CD14-positive monocyte (primary cell): ENCODE measurements around the gene OR2T35. TPM values are rescaled to one million over a fixed set of nuclear protein-coding genes. Genes with fewer than 3 reads are reported as not detected.

Experiments
- DNase-seq, 3 donors: peaks; one replicate each; pipeline ENCODE4 v3.0.0-alpha.2; 2011 to 2022
- H2AFZ ChIP-seq: 2 replicates; pipeline ENCODE4 v1.6.0; 2012; ENCODE audit warnings: mild to moderate bottlenecking, low read depth, low read length, inconsistent platforms; ENCODE audit not compliant: insufficient read depth, poor library complexity, severe bottlenecking
- H3K27ac ChIP-seq, 2 donors: 1 replicate in 1 of 2; 2 replicates in 1 of 2; pipeline ENCODE4 v1.5.1; 2012 to 2013; ENCODE audit warnings: low read length in 2 of 2, control low read depth in 1 of 2, inconsistent platforms in 1 of 2, low read depth in 1 of 2, mild to moderate bottlenecking in 1 of 2
- H3K27me3 ChIP-seq, 2 donors: one replicate each; pipeline versions ENCODE4 v1.6.0 to v1.6.1; 2011 to 2013; ENCODE audit warnings: low read length in 2 of 2; ENCODE audit not compliant: control insufficient read depth in 2 of 2, insufficient read depth in 2 of 2
- H3K36me3 ChIP-seq, 2 donors: replicated peaks in 1 of 2; 1 replicate in 1 of 2; 2 replicates in 1 of 2; pipeline versions ENCODE4 v1.5.1 to v1.6.1; 2012 to 2013; ENCODE audit warnings: low read length in 2 of 2, control low read depth in 1 of 2, inconsistent platforms in 1 of 2, mild to moderate bottlenecking in 1 of 2; ENCODE audit not compliant: insufficient read depth in 2 of 2, control insufficient read depth in 1 of 2
- H3K4me1 ChIP-seq, 2 donors: 1 replicate in 1 of 2; 2 replicates in 1 of 2; pipeline versions ENCODE4 v1.5.1 to v1.6.1; 2012 to 2013; ENCODE audit warnings: low read length in 2 of 2, control low read depth in 1 of 2, inconsistent platforms in 1 of 2, mild to moderate bottlenecking in 1 of 2, moderate library complexity in 1 of 2; ENCODE audit not compliant: insufficient read depth in 2 of 2, control insufficient read depth in 1 of 2
- H3K4me2 ChIP-seq: replicated peaks from 2 replicates; pipeline ENCODE3; 2012; ENCODE audit warnings: low read length, moderate library complexity, mild to moderate bottlenecking; ENCODE audit not compliant: poor library complexity, severe bottlenecking; ENCODE audit errors: extremely low read depth
- H3K4me3 ChIP-seq, 3 experiments: fragments of 200-600 bp in 1 of 3; sonication (generic) in 1 of 3; replicated peaks in 1 of 3; 1 replicate in 2 of 3; 2 replicates in 1 of 3; pipeline ENCODE4 v1.5.1; 2011 to 2013; ENCODE audit warnings: low read length in 3 of 3, mild to moderate bottlenecking in 3 of 3, control low read depth in 2 of 3, low read depth in 2 of 3, inconsistent platforms in 1 of 3, moderate library complexity in 1 of 3
- H3K79me2 ChIP-seq: 2 replicates; pipeline ENCODE4 v1.6.0; 2012; ENCODE audit warnings: mild to moderate bottlenecking, control low read depth, inconsistent platforms, low read length, moderate library complexity; ENCODE audit not compliant: insufficient read depth
- H3K9ac ChIP-seq: 2 replicates; pipeline ENCODE4 v1.6.0; 2017; ENCODE audit warnings: low read length, mild to moderate bottlenecking; ENCODE audit not compliant: insufficient read depth, poor library complexity, severe bottlenecking
- H3K9me3 ChIP-seq, 2 donors: replicated peaks in 1 of 2; 1 replicate in 1 of 2; 2 replicates in 1 of 2; pipeline versions ENCODE4 v1.5.1 to v1.6.1; 2012 to 2013; ENCODE audit warnings: low read length in 2 of 2, control low read depth in 1 of 2; ENCODE audit not compliant: control insufficient read depth in 1 of 2, insufficient read depth in 1 of 2
- H4K20me1 ChIP-seq: 2 replicates; pipeline ENCODE4 v1.6.0; 2012; ENCODE audit warnings: mild to moderate bottlenecking, low read length, control low read depth, moderate library complexity; ENCODE audit not compliant: insufficient read depth
- H3K27ac Mint-ChIP-seq, 7 donors: one replicate each; pipeline ENCODE4 v1.8.0; 2020; ENCODE audit warnings: mild to moderate bottlenecking in 7 of 7, mixed read lengths in 7 of 7, moderate library complexity in 6 of 7, inconsistent platforms in 2 of 7
- H3K27me3 Mint-ChIP-seq, 3 donors: one replicate each; pipeline ENCODE4 v1.8.0; 2021 to 2022; ENCODE audit warnings: low read depth in 3 of 3, mild to moderate bottlenecking in 3 of 3, mixed read lengths in 3 of 3, moderate library complexity in 3 of 3, inconsistent platforms in 1 of 3
- H3K36me3 Mint-ChIP-seq, 2 donors: one replicate each; pipeline ENCODE4 v1.8.0; 2020; ENCODE audit warnings: mixed read lengths in 2 of 2, inconsistent platforms in 1 of 2, mild to moderate bottlenecking in 1 of 2
- H3K4me1 Mint-ChIP-seq: one replicate; pipeline ENCODE4 v1.8.0; 2020; ENCODE audit warnings: mild to moderate bottlenecking, mixed read lengths
- H3K4me3 Mint-ChIP-seq, 2 donors: one replicate each; pipeline ENCODE4 v1.8.0; 2020; ENCODE audit warnings: mild to moderate bottlenecking in 2 of 2, mixed read lengths in 2 of 2, moderate library complexity in 1 of 2
- H3K9me3 Mint-ChIP-seq, 7 donors: one replicate each; pipeline ENCODE4 v1.8.0; 2020 to 2022; ENCODE audit warnings: mixed read lengths in 7 of 7, mild to moderate bottlenecking in 6 of 7, moderate library complexity in 6 of 7, inconsistent platforms in 2 of 7
- WGBS: methylation state at CpG from one replicate; pipeline ENCODE4 v1.1.5; 2013; ENCODE audit warnings: missing lambda C conversion rate; ENCODE audit not compliant: insufficient coverage; 5-methylcytosine and 5-hydroxymethylcytosine counted together
- intact Hi-C, 2 donors: fragments of 100-400 bp; cut with micrococcal nuclease; formaldehyde crosslinking; loops; one replicate each; pipeline versions ENCODE4 v1.15.0 to v1.15.1; 2023
- polyA plus RNA-seq, 3 donors: library from polyadenylated mRNA; depleted of rRNA in 1 of 3; unstranded in 2 of 3; stranded (reverse) in 1 of 3; fragments of 300-500 nt in 2 of 3; fragments of >200 nt in 1 of 3; fragmentation: Illumina TruSeq in 2 of 3; gene quantifications; 1 replicate in 2 of 3; 2 replicates in 1 of 3; pipeline ENCODE4 v1.2.3, GENCODE V29; 2012 to 2021
- TF ChIP-seq, protein P1 (sequence below): fragments of 200-600 bp; IDR thresholded peaks from one replicate; pipeline ENCODE4 v1.8.0; 2022; ENCODE audit warnings: antibody characterized with exemption, mild to moderate bottlenecking

OR2T35 gene
- polyA plus RNA-seq, 3 donors: not detected

DNA sequence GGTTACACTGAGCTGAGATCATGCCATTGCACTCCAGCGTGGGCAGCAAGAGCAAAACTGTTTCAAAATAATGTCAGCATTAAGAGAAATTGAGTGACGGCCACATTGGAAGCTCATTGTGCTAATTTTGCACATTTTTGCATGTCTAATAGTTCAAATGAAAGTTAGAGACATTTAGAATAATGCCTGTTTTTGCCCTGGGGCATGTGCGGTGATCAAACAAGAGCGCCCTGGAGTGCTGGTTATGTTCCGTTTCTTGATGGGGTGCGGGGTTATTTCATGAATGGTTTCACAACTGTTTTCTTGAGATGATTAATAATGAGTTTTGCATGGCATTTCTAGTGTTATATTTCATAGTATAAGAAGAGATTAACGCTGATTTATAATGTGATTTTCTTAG is 23.3 kb downstream of the OR2T35 start:
- Histone ChIP-seq H3K4me3 (no peak overlapping the region), H3K36me3 (no peaks in the 10 kb centered on the region), H3K4me1 (no peaks in the 10 kb centered on the region), H3K9me3 (no peaks in the 10 kb centered on the region), H3K79me2 (no peaks in the 10 kb centered on the region), H3K4me2 (no peak overlapping the region), H3K27me3 (no peaks in the 10 kb centered on the region), H3K27ac (no peak overlapping the region), H4K20me1 (no peaks in the 10 kb centered on the region), H2AFZ (no peak overlapping the region), H3K9ac (no peak overlapping the region)
- intact Hi-C loops: loop anchor here (5.0 kb wide), 1 partner anchor 186 kb away; no protein-coding TSS in a partner anchor
- TF ChIP-seq, protein P1, sequence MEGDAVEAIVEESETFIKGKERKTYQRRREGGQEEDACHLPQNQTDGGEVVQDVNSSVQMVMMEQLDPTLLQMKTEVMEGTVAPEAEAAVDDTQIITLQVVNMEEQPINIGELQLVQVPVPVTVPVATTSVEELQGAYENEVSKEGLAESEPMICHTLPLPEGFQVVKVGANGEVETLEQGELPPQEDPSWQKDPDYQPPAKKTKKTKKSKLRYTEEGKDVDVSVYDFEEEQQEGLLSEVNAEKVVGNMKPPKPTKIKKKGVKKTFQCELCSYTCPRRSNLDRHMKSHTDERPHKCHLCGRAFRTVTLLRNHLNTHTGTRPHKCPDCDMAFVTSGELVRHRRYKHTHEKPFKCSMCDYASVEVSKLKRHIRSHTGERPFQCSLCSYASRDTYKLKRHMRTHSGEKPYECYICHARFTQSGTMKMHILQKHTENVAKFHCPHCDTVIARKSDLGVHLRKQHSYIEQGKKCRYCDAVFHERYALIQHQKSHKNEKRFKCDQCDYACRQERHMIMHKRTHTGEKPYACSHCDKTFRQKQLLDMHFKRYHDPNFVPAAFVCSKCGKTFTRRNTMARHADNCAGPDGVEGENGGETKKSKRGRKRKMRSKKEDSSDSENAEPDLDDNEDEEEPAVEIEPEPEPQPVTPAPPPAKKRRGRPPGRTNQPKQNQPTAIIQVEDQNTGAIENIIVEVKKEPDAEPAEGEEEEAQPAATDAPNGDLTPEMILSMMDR: no peak
- 92% methylated on average over 4 of the region's 7 CpGs for WGBS
- H3K4me3 Mint-ChIP-seq: no peak overlapping the region
- no peaks in the 10 kb centered on the region for H3K9me3 Mint-ChIP-seq
- DNase-seq: no peak
- H3K36me3 Mint-ChIP-seq: no peaks in the 10 kb centered on the region
- no peaks in the 10 kb centered on the region for H3K27me3 Mint-ChIP-seq
- no peaks in the 10 kb centered on the region for H3K4me1 Mint-ChIP-seq
- no peak overlapping the region for H3K27ac Mint-ChIP-seq

DNA sequence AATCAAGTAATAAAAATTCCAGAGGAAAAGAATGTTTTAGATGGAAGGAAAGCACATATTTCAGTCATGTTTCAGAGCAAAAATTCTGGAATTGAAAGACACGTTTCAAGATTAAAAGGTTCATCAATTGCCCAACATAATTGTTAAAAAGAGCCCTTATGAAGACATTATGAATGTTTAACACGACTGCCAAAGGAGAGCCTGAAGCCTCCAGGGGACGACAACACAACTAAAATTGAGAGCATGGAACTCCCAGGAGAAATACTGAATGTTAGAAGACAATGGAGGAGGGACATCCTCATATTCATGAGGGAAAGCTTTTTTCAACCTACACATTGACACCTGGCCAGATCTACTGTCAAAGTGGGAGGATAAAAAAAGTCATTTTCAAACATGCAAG is 26.2 kb downstream of the OR2T35 start:
- no peaks in the 10 kb centered on the region for H4K20me1 ChIP-seq
- H3K4me3 ChIP-seq: no peak overlapping the region
- no CpG with 5 or more reads among the region's 3 CpGs for WGBS
- no peaks in the 10 kb centered on the region for H3K36me3 ChIP-seq
- Mint-ChIP-seq H3K27me3 (peaks cover 0 to 4% (median 0%) of the 10 kb centered on the region in 3 donors), H3K9me3 (no peaks in the 10 kb centered on the region), H3K4me3 (no peak overlapping the region), H3K36me3 (no peaks in the 10 kb centered on the region), H3K4me1 (no peaks in the 10 kb centered on the region), H3K27ac (no peak overlapping the region)
- intact Hi-C loops: no loop called here
- no peaks in the 10 kb centered on the region for H3K27me3 ChIP-seq
- H3K9ac ChIP-seq: no peak overlapping the region
- H3K4me1 ChIP-seq: no peaks in the 10 kb centered on the region
- H3K27ac ChIP-seq: no peak overlapping the region
- H3K4me2 ChIP-seq: no peak overlapping the region
- no peak overlapping the region for H2AFZ ChIP-seq
- no peaks in the 10 kb centered on the region for H3K79me2 ChIP-seq
- peak; percentile 22 to 50 (median 28) for DNase-seq
- TF ChIP-seq, protein P1: peak; percentile 66
- H3K9me3 ChIP-seq: no peaks in the 10 kb centered on the region
